ENCODE data around the gene BBX. TPM values are rescaled to one million over a fixed set of nuclear protein-coding genes. Genes with fewer than 3 reads are reported as not detected.

The BBX gene
- total RNA-seq, 1 donor from 2014 or later, result 94.4 TPM

DNA sequence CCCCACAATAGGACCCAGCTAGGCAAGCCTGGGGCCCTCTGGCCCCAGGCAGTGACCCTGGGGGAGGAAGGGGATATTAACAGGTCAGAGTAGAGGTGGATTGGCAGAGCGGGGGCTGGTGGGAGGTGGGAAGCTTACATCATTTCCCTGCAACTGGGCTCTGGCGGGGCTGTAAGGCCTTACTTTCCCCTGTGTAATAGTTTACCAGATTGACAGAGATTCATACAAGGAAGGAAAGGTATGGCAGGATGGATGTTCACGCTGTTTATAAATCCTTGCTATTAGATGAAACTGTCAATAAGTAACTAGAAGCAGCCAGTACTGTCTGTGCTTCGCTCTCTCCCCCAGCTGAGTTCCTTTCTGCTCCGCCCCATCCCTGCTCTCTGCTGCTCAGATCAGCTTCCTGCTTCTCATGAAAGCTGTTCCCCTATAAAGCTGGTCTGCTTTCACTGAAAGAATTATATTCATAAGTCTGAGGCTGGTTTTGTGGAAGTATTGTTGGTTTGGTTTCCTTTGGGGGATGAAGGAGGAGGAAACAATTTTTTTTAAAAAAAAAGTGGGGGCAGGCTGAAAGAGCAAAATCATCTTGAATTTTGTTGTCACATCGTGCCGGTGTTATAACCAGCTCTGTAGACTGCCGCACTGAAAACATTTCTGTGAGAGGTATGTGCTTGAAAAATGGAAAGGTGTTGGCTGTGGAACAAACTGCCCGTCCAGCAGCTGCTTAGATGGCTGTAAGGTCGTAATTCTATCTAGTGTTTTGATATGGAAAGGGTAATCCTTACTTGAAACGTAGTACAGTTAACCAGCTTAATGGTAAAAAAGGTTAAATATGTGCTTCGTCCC lies 76.4 kb downstream of the BBX start:
- peak; percentile 66 for DNase-seq (ENCODE audit: low spot score)

GRCh38 chr3:107599772-107600145 lies 77.0 kb downstream of the BBX start:
- DNase-seq (ENCODE audit: low spot score), result no peak

DNA sequence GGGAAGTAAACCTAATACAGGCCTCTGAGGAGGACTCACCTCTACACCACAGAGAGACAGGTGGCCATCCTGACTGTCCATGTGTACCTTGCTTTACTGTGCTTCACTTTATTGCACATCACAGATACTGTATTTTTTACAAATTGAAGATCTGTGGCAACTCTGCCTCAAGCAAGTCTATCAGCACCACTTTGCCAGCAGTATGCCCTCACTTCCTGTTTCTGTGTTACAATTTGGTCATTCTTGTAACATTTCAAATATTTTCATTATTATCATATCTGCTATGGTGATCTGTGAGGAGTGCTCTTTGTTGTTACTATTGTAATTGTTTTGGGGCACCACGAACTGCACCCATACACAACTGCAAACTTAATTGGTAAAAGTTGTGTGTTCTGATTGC lies 78.0 kb downstream of the BBX start:
- no peak for DNase-seq (ENCODE audit: low spot score)

- no peak for DNase-seq (ENCODE audit: low spot score)
Observed at GRCh38 chr3:107604057-107604822, 81.5 kb downstream of the BBX start.

DNA sequence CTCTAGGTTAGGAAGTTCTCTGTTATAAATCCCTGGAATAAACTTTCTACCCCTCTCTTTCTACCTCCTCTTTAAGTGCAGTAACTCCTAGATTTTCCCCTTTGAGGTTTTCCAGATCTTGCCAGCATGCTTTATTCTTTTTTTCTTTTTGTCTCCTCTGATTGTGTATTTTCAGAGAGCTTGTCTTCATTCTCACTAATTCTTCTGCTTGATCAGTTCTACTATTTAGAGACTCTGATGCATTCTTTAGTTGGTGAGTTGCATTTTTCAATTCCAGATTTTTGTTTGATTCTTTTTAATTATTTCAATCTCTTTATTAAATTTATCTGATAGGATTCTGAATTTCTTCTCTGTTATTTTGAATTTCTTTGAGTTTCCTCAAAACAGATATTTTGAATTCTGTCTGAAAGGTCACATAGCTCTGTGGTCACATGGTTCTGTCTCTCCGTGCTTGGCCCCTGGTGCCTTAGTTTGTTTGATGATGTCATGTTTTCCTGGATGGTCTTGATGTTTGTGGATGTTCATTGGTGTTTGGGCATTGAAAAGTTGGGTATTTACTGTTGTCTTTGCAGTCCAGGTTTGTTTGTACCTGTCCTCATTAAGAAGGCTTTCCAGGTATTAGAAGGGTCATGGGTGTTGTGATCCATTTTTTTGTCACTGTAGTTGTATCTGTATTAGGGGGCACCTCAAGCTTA lies 89.2 kb downstream of the BBX start:
- no peak for DNase-seq (ENCODE audit: low spot score)

DNA sequence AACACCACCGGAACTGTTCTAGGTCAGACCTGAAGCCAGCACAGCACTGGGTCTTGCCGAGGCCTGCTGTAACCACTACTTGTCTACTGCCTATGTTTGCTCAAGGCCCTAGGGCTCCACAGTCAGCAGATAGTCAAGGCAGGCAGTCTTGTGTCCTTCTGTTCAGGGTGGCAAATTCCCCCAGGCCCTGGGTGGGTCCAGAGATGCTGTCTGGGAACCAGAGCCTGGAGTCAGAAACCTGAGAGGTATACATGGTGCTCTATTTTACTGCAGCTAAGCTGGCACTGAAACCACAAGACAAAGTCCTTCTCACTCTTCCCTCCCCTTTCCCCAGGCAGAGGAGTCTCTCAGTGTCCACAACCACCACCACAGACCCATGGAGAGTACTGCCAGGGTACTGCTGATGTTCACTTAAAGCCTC lies 89.9 kb downstream of the BBX start:
- no peak for DNase-seq (ENCODE audit: low spot score)

GRCh38 chr3:107619549-107619948 lies 96.8 kb downstream of the BBX start:
- no peak for DNase-seq (ENCODE audit: low spot score)

- DNase-seq (ENCODE audit: low spot score), result no peak
Observed at GRCh38 chr3:107620534-107620933, 97.8 kb downstream of the BBX start.

DNA sequence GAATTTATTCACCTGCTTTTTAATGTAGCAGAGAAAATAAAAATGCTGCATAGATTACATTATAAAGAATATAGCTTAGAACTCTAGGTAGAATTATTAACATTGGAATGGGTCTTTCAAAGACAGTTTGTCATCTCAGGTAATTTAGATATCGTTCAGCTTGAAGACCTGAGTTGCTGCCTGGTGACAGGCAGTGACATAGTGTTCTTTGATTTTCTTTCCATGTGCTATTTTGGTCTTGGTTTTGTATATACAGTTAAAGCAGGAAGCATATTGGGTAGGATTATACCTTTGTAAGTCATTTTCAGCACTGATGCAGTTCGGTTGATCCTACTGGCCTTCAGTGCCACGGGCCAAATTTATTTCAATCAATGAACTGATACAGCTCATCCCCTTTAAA lies 98.7 kb downstream of the BBX start:
- DNase-seq (ENCODE audit: low spot score), result no peak

DNA sequence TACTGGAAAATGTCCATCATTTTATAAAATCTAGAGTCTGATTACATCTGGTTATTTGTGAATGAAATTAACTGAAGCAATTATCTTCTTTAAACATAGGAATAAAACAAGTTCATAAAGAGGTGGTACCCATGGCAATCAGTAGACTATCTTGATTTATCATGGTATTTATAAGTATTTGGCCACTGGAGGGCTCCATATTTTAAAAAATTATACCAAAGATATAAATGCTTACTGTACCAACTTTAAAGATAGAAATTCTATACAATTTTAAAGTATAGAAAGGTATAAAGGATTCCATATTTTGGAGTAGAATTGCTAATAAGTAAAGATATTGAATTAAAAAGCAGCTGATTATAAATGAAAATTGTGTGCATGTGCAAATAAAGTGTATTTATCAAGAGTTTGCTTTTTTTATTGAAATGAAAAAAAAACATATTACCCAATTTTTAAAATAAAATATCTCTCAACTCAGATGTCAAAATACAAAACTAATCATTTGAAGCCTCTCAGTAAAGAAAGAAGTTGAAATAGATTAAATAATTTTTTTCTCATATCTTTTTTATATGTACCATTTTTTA lies 105.3 kb downstream of the BBX start:
- DNase-seq (ENCODE audit: low spot score), result no peak

DNA sequence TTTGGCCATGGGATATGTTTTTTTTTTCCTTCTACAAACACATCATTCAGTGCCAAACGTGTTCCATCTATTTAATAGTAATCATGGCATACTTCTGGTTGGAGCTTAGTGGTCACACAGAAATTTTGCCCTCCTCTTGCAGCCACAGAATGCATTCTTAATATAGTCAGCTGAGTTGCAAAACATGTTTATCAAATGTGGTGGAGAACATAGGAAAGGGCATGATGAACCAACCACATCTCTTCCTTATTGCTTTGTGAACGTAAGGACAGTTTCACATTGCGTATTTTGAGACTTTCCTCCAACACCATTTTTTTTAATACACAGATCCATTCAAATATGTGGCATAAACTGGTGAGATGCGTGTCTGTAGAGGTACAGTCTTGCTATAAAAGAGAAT lies 106.8 kb downstream of the BBX start:
- no peak for DNase-seq (ENCODE audit: low spot score)

DNA sequence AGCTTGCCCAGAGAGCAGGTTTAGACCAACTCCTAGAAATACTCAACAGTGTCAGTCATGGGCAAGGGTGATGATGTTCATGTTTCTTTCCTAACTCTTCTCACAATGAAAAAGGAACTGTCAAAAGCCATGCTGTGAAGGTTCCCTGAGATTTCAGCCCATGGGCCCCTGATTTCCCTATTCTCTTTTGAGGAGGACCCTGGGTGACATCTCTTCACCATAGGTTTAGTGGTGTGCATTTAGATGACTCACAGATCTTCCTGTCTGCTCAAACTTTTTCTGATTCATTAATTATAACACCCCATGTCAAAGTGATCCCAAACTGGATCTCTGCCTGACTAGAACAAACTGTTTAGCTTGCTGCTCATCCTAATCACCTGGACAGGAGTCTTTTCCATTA lies 108.0 kb downstream of the BBX start:
- no peak for DNase-seq (ENCODE audit: low spot score)

- no peak for DNase-seq (ENCODE audit: low spot score)
Observed at GRCh38 chr3:107632576-107632975, 109.8 kb downstream of the BBX start.

- DNase-seq (ENCODE audit: low spot score), result no peak
Observed at GRCh38 chr3:107633327-107634098, 110.8 kb downstream of the BBX start.

GRCh38 chr3:107634099-107634489 lies 111.3 kb downstream of the BBX start:
- DNase-seq (ENCODE audit: low spot score), result no peak

DNA sequence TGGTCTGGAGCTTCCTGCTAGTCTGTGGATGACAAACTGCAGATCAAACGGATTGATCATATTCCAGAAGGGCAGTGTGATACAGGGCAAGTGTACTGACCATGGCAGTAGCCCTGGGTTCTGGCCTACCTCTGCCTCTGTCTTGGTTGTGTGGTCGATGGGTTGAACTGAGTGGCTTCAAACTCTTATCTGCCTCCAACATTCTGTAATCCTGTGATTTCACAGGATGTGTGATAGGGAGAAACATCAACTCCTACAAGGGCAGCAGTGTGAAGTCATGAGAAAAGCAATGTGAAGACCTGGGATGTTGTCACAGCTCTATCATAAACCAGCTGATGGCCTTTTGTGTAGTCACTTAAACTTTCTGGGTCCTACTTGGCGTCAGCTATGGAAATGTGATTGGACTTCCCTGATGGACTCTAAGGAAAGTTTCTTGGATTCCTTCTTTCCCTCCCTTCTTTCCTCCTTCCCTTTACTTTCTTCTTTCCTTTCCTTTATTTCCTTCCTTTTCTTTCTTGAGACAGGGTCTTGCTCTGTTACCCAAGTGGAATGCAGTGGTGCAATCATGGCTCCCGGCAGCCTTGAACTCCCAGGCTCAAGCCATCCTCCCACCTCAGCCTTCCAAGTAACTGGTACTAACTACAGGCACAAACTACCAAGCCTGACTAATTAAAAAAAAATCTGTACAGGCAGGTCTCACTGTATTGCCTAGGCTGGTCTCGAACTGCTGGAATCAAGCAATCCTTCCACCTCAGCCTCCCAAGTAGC lies 114.8 kb downstream of the BBX start:
- DNase-seq (ENCODE audit: low spot score), result no peak

DNA sequence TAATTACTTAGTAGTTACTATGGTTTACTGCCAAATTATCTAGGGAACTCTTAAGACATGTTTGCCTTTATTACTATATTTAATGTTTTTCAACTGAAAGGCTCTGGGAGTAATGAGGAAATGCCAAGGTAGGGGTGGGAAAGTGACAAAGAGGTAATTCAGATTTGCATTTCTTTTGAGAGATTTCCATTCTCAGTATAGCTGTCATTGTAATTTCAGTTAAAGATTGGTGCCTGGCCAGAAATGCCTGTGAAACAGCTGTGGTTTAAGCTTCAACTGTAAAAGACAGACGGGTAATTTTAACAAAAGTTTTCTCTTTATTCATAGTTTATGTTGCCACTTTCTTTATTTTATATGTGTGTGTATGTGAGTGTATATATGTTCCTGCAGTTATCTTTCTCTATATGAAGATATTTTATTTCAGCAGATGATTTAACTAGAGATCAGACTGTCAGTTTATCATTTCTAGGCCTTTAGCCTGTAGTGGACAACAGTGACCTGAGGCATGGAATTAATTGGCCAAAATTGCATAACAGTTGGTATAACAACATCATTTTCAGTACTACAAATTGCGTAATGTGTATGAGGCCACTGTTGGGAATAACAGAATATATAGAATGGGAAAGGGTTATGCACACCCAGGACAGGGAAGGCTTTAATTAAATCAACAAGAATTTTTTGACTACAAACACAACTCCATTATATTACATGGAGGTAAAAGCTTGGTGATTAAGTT lies 119.0 kb downstream of the BBX start:
- DNase-seq (ENCODE audit: low spot score), result no peak

DNA sequence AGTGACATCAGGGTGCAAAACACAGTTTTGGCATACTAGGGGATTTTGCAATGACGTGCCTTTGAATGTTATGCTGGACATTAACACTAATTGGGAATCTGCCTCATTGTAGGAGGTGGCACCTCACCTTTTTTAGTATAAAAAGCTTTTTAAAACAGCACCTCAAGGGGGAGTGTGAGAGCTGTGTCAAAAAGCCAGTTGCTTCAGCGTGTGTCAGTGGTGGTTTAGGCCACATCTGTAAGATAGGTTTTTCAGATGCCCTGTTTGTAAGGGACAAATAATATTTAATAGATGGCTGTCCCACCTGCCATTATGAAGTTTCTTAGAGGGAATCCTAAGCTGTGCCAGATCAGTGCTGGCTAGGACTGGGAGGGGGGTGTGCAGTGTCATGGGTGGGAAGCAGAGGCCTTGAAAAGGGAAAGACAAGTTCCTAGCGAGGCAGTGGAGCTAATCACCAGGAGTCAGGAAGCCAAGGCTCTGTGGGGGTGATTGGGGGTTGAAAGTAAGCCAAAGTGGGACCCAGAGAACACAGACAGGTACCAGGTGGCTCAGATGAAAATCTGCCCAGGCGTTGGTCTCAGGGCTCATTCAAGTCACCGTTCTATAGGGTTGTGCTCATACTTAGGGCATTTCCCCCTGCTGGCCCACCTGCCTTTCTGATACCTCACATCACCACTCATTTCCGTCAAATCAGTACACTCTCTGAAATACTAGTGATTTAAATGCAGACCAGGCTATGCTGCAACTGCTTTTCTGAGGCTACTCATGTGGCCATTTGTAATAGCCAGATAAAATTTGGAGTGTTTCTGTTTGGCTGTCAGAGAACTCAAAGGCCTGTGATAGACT lies 120.5 kb downstream of the BBX start:
- no peak for DNase-seq (ENCODE audit: low spot score)

DNA sequence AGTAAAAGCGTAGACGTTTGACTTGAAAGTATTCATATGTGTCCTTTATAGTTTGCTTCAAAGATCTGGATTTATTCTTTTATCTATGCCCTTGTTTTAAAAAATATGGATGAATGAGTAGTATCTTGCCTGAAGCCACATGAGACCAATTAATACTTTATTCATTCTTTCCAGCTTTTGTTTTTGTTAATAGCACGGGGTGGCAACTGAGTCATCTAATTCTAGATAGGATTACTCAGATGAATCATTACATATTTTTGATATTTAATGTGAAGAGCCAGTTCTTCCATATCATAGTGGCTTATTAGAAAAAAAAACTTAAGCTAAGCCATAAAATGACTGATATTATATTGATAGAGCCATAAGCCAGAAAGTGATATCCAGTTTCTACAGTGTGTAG lies 121.9 kb downstream of the BBX start:
- no peak for DNase-seq (ENCODE audit: low spot score)

All from mucosa of gallbladder (tissue), 1 donor.